GM21717 (cell line): Measurements from ENCODE around the gene ATP6V0B.
A peak's percentile ranks its signal among the peaks of the same experiment; 100 is the strongest.

Source experiments
- ATAC-seq: cut with Tn5 transposase; IDR thresholded peaks from one replicate; pipeline ENCODE4 v1.9.1; 2021; ENCODE audit warnings: mild to moderate bottlenecking, moderate library complexity; ENCODE audit not compliant: unreplicated experiment

The ATP6V0B gene

GRCh38 chr1:43982808-43983207, 8.0 kb downstream of the ATP6V0B start:
- ATAC-seq = no peak

GRCh38 chr1:43983253-43983899, 8.6 kb downstream of the ATP6V0B start:
- no peak for ATAC-seq

- no peak for ATAC-seq
Observed at GRCh38 chr1:43984855-43985254, 10.1 kb downstream of the ATP6V0B start.

GRCh38 chr1:43985984-43986595, 11.3 kb downstream of the ATP6V0B start:
- no peak for ATAC-seq

- no peak for ATAC-seq
Observed at GRCh38 chr1:43986712-43987111, 12.0 kb downstream of the ATP6V0B start.

- no peak for ATAC-seq
Observed at GRCh38 chr1:43987159-43987902, 12.6 kb downstream of the ATP6V0B start.

- ATAC-seq = no peak
Observed at GRCh38 chr1:43990271-43991199, 15.8 kb downstream of the ATP6V0B start.

- ATAC-seq = peak; percentile 4
Observed at GRCh38 chr1:43991200-43991475, 16.4 kb downstream of the ATP6V0B start.

- ATAC-seq = peak; percentile 55
Observed at GRCh38 chr1:43991476-43992231, 16.9 kb downstream of the ATP6V0B start, which contains the start of gene CCDC24. Gene CCDC24, plus strand, starts transcription at chr1:43991599. Its CDS starts 280 bp downstream, at chr1:43991879.

- ATAC-seq = no peak
Observed at GRCh38 chr1:43992232-43992995, 17.7 kb downstream of the ATP6V0B start.

- no peak for ATAC-seq
Observed at GRCh38 chr1:43993206-43993914, 18.6 kb downstream of the ATP6V0B start.

GRCh38 chr1:43994071-43994470, 19.3 kb downstream of the ATP6V0B start:
- ATAC-seq = no peak

- no peak for ATAC-seq
Observed at GRCh38 chr1:43994794-43995790, 20.3 kb downstream of the ATP6V0B start.

- no peak for ATAC-seq
Observed at GRCh38 chr1:43995984-43996732, 21.4 kb downstream of the ATP6V0B start.

- ATAC-seq = no peak
Observed at GRCh38 chr1:43996733-43997115, 22.0 kb downstream of the ATP6V0B start.

- no peak for ATAC-seq
Observed at GRCh38 chr1:43997295-43997999, 22.7 kb downstream of the ATP6V0B start.

GRCh38 chr1:43998000-43998378, 23.2 kb downstream of the ATP6V0B start:
- ATAC-seq = no peak
